Measurements from ENCODE around the gene SPATA9. TPM values are rescaled to one million over a fixed set of nuclear protein-coding genes. Genes with fewer than 3 reads are reported as not detected.

The SPATA9 gene
- total and polyA plus RNA-seq, 2 donors (not counting 1 experiment from before 2014, with no cell fraction given): not detected

DNA sequence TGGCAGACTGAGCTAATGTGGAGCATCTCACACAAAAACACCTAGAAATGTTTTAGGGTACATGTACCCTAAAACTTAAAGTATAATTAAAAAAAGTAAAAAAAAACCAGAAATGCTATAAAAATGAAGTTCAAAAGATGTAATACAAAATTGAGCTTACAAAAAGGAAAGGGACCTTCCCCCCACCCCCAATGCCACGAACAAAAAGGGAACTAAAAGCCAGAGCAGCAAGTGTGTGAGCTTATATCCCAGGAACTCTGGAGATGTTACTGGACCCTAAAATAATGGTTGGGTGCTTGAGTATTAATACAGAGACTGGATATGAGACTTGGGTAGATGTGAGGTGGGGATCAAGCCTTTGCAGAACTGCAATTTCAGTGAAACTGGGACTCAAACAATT is 11.0 kb downstream of the SPATA9 start:
- H4K20me1 ChIP-seq (ENCODE audit: control insufficient read depth, insufficient read depth, low read length, poor library complexity, severe bottlenecking): no peaks in the 10 kb centered on the region
- H3K79me2 ChIP-seq (ENCODE audit: control insufficient read depth, insufficient read depth, low read length): no peaks in the 10 kb centered on the region
- Mint-ChIP-seq H3K27ac (no peak overlapping the region), H3K4me1 (no peaks in the 10 kb centered on the region), H3K9me3 (ENCODE audit: insufficient read depth) (no peaks in the 10 kb centered on the region), H3K4me3 (no peak overlapping the region), H3K27me3 (no peaks in the 10 kb centered on the region)
- no peaks in the 10 kb centered on the region for H3K27me3 ChIP-seq (replicated peaks in 1 of 4; ENCODE audit: control extremely low read depth in 1 of 4, control insufficient read depth in 3 of 4, insufficient read depth in 4 of 4, low read length in 3 of 4)
- no peak for ATAC-seq (ENCODE audit: low read depth)
- POLR2A ChIA-PET: interaction anchor here (0.6 kb wide), 1 partner anchor 1273 kb away, joined by 3 read pairs; no protein-coding TSS in a partner anchor
- DNase-seq: no peak
- H3K4me2 ChIP-seq (replicated peaks; ENCODE audit: low read depth, low read length, poor library complexity, severe bottlenecking): no peak overlapping the region
- WGBS (ENCODE audit: insufficient coverage): no CpG with 5 or more reads among the region's 1 CpG
- H3K4me1 ChIP-seq (ENCODE audit: control insufficient read depth in 2 of 2, insufficient read depth in 2 of 2, low read length in 2 of 2): no peaks in the 10 kb centered on the region
- no peak overlapping the region for H3K4me3 ChIP-seq (ENCODE audit: control extremely low read depth in 1 of 5, extremely low read depth in 1 of 5, insufficient read depth in 1 of 5, low read depth in 2 of 5, low read length in 4 of 5)
- no peaks in the 10 kb centered on the region for H3K9me3 ChIP-seq (ENCODE audit: control extremely low read depth in 1 of 3, control insufficient read depth in 2 of 3, insufficient read depth in 1 of 3, low read length in 2 of 3)
- H3K9ac ChIP-seq (ENCODE audit: low read length): no peak overlapping the region
- TF ChIP-seq, protein P1, sequence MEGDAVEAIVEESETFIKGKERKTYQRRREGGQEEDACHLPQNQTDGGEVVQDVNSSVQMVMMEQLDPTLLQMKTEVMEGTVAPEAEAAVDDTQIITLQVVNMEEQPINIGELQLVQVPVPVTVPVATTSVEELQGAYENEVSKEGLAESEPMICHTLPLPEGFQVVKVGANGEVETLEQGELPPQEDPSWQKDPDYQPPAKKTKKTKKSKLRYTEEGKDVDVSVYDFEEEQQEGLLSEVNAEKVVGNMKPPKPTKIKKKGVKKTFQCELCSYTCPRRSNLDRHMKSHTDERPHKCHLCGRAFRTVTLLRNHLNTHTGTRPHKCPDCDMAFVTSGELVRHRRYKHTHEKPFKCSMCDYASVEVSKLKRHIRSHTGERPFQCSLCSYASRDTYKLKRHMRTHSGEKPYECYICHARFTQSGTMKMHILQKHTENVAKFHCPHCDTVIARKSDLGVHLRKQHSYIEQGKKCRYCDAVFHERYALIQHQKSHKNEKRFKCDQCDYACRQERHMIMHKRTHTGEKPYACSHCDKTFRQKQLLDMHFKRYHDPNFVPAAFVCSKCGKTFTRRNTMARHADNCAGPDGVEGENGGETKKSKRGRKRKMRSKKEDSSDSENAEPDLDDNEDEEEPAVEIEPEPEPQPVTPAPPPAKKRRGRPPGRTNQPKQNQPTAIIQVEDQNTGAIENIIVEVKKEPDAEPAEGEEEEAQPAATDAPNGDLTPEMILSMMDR (IDR thresholded peaks at IDR 0.05): no peak
- no peak for TF ChIP-seq EZH2 (IDR thresholded peaks at IDR 0.05; ENCODE audit: borderline replicate concordance, insufficient read depth, low read depth, low read length, poor library complexity, severe bottlenecking)
- H2AFZ ChIP-seq (ENCODE audit: insufficient read depth, low read depth, low read length, poor library complexity, severe bottlenecking): no peak overlapping the region
- no peaks in the 10 kb centered on the region for H3K36me3 ChIP-seq (replicated peaks in 1 of 2; ENCODE audit: control extremely low read depth in 1 of 2, control insufficient read depth in 1 of 2, extremely low read depth in 1 of 2, insufficient read depth in 2 of 2, low read length in 1 of 2)
- intact Hi-C loops (cut with micrococcal nuclease): no loop called here
- H3K27ac ChIP-seq (ENCODE audit: low read length in 2 of 2): no peak overlapping the region
- CTCF ChIA-PET: interaction anchor here (0.9 kb wide), 1 partner anchor 182 kb away, joined by 4 read pairs; no protein-coding TSS in a partner anchor

GRCh38 chr5:95670568-95670967 is 12.2 kb downstream of the SPATA9 start:
- H3K27ac Mint-ChIP-seq: no peak overlapping the region
- Histone ChIP-seq H3K4me2 (replicated peaks; ENCODE audit: low read depth, low read length, poor library complexity, severe bottlenecking) (no peak overlapping the region), H3K9ac (ENCODE audit: low read length) (no peak overlapping the region), H3K27me3 (replicated peaks in 1 of 4; ENCODE audit: control extremely low read depth in 1 of 4, control insufficient read depth in 3 of 4, insufficient read depth in 4 of 4, low read length in 3 of 4) (no peaks in the 10 kb centered on the region), H3K4me1 (ENCODE audit: control insufficient read depth in 2 of 2, insufficient read depth in 2 of 2, low read length in 2 of 2) (no peaks in the 10 kb centered on the region), H3K79me2 (ENCODE audit: control insufficient read depth, insufficient read depth, low read length) (no peaks in the 10 kb centered on the region), H3K9me3 (ENCODE audit: control extremely low read depth in 1 of 3, control insufficient read depth in 2 of 3, insufficient read depth in 1 of 3, low read length in 2 of 3) (no peaks in the 10 kb centered on the region), H2AFZ (ENCODE audit: insufficient read depth, low read depth, low read length, poor library complexity, severe bottlenecking) (no peak overlapping the region), H3K36me3 (replicated peaks in 1 of 2; ENCODE audit: control extremely low read depth in 1 of 2, control insufficient read depth in 1 of 2, extremely low read depth in 1 of 2, insufficient read depth in 2 of 2, low read length in 1 of 2) (no peaks in the 10 kb centered on the region), H3K27ac (ENCODE audit: low read length in 2 of 2) (no peak overlapping the region), H4K20me1 (ENCODE audit: control insufficient read depth, insufficient read depth, low read length, poor library complexity, severe bottlenecking) (no peaks in the 10 kb centered on the region), H3K4me3 (ENCODE audit: control extremely low read depth in 1 of 5, extremely low read depth in 1 of 5, insufficient read depth in 1 of 5, low read depth in 2 of 5, low read length in 4 of 5) (no peak overlapping the region)
- CTCF ChIA-PET: interaction anchor here (1.0 to 1.2 kb wide), 3 partner anchors 110 to 189 kb away, joined by 3 read pairs; no protein-coding TSS in a partner anchor
- TF ChIP-seq EZH2 (IDR thresholded peaks at IDR 0.05; ENCODE audit: borderline replicate concordance, insufficient read depth, low read depth, low read length, poor library complexity, severe bottlenecking): no peak
- TF ChIP-seq, protein P1 (IDR thresholded peaks at IDR 0.05): no peak
- intact Hi-C loops (cut with micrococcal nuclease): no loop called here
- H3K27me3 Mint-ChIP-seq: no peaks in the 10 kb centered on the region
- no peaks in the 10 kb centered on the region for H3K4me1 Mint-ChIP-seq
- 98% methylated on average over 3 of the region's 3 CpGs for WGBS (ENCODE audit: insufficient coverage)
- POLR2A ChIA-PET: no interaction called here
- no peak for DNase-seq
- H3K4me3 Mint-ChIP-seq: no peak overlapping the region
- ATAC-seq (ENCODE audit: low read depth): no peak
- H3K9me3 Mint-ChIP-seq (ENCODE audit: insufficient read depth): no peaks in the 10 kb centered on the region

Measured in B cell (primary cell).